ENCODE measurements around the gene NKD1.

The NKD1 gene

GRCh38 chr16:50694206-50694605, 146.0 kb downstream of the NKD1 start:
- ChIA-PET POLR2A (no interaction called here), CTCF (interaction anchor here (0.7 to 1.3 kb wide), 2 partner anchors 29 to 265 kb away, joined by 3 to 4 read pairs; no protein-coding TSS in a partner anchor)
- no peak for DNase-seq (ENCODE audit: low read depth, low spot score)

DNA sequence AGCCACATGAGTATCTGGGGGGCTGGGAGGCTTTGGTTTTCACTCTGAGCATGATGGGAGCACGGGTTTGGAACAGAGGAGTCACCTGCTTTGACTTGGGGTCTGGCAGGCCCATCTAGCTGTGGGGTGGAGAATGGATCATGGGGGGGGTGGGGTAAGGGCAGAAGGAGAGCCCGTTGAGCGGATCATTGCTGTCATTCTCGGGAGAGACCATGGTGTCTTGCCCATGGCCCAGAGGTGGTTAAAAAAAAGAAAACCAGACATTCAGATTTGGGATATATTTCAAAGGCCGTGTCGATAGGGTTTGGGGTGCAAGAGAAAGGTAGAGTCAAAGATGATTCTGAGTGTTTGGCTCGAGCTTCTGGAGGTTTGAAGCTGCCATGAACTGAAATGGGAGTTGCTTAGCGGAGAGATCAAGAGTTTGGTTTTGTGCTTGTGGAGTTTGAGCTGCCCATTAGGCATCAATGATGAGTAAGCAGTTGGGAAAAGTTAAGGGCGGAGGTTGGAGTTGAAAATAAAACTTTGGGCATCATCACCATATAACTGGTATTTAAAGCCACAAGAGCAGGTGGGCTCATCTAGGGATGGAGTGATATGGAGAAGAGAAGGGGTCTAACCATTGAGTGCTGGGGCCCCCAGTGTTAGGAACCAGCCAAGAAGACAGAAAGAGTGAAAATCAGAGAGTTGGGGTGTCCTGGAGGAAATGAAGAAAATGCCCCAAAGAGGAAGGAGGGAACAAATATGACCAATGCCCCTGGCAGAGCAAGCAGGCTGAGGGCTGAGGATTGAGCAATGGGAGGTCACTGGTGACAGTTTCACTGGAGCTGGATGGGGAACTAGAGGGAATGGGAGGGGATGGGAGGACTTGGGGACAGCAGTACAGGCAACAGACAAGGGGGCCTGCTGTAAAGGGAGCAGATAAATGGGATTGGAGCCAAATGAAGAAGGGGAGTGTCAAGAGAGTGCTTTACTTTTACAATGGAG, 147.1 kb downstream of the NKD1 start:
- CTCF ChIA-PET, result interaction anchor here (0.7 to 1.3 kb wide), 4 partner anchors 18 to 144 kb away, joined by 3 read pairs; no protein-coding TSS in a partner anchor
- POLR2A ChIA-PET, result no interaction called here
- TF ChIP-seq, protein P1, sequence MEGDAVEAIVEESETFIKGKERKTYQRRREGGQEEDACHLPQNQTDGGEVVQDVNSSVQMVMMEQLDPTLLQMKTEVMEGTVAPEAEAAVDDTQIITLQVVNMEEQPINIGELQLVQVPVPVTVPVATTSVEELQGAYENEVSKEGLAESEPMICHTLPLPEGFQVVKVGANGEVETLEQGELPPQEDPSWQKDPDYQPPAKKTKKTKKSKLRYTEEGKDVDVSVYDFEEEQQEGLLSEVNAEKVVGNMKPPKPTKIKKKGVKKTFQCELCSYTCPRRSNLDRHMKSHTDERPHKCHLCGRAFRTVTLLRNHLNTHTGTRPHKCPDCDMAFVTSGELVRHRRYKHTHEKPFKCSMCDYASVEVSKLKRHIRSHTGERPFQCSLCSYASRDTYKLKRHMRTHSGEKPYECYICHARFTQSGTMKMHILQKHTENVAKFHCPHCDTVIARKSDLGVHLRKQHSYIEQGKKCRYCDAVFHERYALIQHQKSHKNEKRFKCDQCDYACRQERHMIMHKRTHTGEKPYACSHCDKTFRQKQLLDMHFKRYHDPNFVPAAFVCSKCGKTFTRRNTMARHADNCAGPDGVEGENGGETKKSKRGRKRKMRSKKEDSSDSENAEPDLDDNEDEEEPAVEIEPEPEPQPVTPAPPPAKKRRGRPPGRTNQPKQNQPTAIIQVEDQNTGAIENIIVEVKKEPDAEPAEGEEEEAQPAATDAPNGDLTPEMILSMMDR (IDR thresholded peaks at IDR 0.05; ENCODE audit: insufficient read depth, low read length, missing control alignments), result no peak
- no peak for DNase-seq (ENCODE audit: low read depth, low spot score)
- H3K4me3 ChIP-seq (ENCODE audit: low read depth, low read length), result no peak overlapping the region

More at GRCh38 chr16:50694206-50694605, 146.0 kb downstream of the NKD1 start:
- no peak overlapping the region for H3K4me3 ChIP-seq (ENCODE audit: low read depth, low read length)
- TF ChIP-seq, protein P1 (IDR thresholded peaks at IDR 0.05; ENCODE audit: insufficient read depth, low read length, missing control alignments), result no peak

DNA sequence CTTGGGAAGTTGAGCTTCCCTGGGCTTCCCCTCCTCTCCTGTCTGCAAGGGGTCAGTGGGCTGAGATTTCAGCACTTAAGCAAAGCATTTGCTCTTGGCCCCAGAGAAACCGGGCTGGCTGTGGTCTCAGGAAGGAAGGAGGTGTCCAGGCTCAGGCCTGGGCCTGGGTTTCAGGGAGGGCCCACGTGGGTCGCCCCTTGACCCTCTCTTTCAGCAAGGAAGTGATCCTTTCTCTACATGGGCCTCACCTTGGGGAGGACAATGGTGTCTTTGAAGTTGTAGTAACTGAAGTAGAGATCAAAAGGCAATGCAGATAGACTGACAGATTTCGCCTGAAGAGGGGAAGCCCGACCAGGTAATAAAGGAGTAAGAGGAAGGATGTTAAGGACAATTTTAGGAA, 147.9 kb downstream of the NKD1 start:
- no peak for DNase-seq (ENCODE audit: low read depth, low spot score)
- ChIA-PET POLR2A (no interaction called here), CTCF (no interaction called here)
- no peak overlapping the region for H3K4me3 ChIP-seq (ENCODE audit: low read depth, low read length)
- TF ChIP-seq, protein P1 (IDR thresholded peaks at IDR 0.05; ENCODE audit: insufficient read depth, low read length, missing control alignments), result no peak

DNA sequence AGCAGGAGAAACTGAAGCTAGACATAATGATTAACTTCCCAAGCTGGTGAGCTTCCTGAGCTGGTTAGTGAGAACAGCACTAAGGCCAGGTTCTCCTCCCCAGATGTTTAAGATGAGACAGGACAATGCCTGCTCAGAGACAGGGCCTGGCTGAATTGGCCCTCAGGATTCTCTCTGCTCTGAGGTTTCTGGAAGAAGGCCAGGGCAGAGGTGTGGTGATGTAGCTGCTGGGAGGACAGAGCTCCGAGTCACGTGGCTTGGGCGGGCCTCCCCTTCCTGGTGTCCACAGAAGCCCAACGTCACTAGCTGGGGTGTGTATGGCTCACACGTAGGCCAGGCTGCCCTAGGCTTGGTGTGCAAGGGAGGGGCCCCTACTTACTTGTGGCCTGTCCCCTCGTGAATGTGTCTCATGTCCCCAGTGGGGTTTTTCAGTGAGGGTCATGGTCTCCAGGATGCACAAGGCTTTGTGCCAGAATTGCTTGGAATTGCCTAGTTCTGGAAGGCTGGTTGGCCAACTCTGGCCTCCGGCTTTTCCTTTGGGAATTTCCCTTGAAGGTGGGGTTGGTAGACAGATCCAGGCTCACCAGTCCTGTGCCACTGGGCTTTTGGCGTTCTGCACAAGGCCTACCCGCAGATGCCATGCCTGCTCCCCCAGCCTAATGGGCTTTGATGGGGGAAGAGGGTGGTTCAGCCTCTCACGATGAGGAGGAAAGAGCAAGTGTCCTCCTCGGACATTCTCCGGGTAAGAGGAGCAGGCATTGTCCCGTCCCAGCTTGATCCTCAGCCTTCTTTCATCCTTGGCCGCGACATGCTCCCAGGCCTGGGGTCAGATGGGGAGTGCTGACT, 148.6 kb downstream of the NKD1 start:
- no peak overlapping the region for H3K4me3 ChIP-seq (ENCODE audit: low read depth, low read length)
- ChIA-PET CTCF (interaction anchor here (2.6 kb wide), 1 partner anchor 31 kb away, joined by 8 read pairs; no protein-coding TSS in a partner anchor), POLR2A (no interaction called here)
- no peak for DNase-seq (ENCODE audit: low read depth, low spot score)
- TF ChIP-seq, protein P1 (IDR thresholded peaks at IDR 0.05; ENCODE audit: insufficient read depth, low read length, missing control alignments), result no peak

GRCh38 chr16:50697421-50697715, 149.2 kb downstream of the NKD1 start:
- DNase-seq (ENCODE audit: low read depth, low spot score), result no peak
- TF ChIP-seq, protein P1 (IDR thresholded peaks at IDR 0.05; ENCODE audit: insufficient read depth, low read length, missing control alignments), result no peak
- ChIA-PET POLR2A (no interaction called here), CTCF (interaction anchor here (1.7 to 2.6 kb wide), 2 partner anchors 32 to 109 kb away, joined by 4 to 8 read pairs; no protein-coding TSS in a partner anchor)
- no peak overlapping the region for H3K4me3 ChIP-seq (ENCODE audit: low read depth, low read length)
